ENCODE results near the gene EPHB2. TPM values are rescaled to one million over a fixed set of nuclear protein-coding genes. Genes with fewer than 3 reads are reported as not detected.
A peak's percentile ranks its signal among the peaks of the same experiment; 100 is the strongest.
"Not testable (repeated sequence)": the region's sequence is repeated elsewhere in the genome, so short reads cannot be mapped to it uniquely, and the experiment has no call there.

The EPHB2 gene
- polyA plus RNA-seq, 4 donors = 1.1 to 52.5 (median 15.8) TPM

- H3K4me1 ChIP-seq (ENCODE audit: control insufficient read depth in 3 of 3, insufficient read depth in 2 of 3, low read depth in 1 of 3, low read length in 2 of 3) = peaks cover 2 to 45% (median 4%) of the 10 kb centered on the region in 3 donors
- no peaks in the 10 kb centered on the region for H3K9me3 ChIP-seq (ENCODE audit: control insufficient read depth in 2 of 2, insufficient read depth in 1 of 2, low read depth in 1 of 2, low read length in 1 of 2)
- H3K4me3 ChIP-seq (ENCODE audit: low read depth in 1 of 3, low read length in 3 of 3) = no peak overlapping the region
- 69 to 72% (median 69%) methylated on average over 6 of the region's 6 CpGs for WGBS, 3 donors
- DNase-seq = no peak
- no peak overlapping the region for H3K27ac ChIP-seq (ENCODE audit: low read depth in 1 of 3, low read length in 2 of 3)
- FAIRE-seq = no peak
- H3K27me3 ChIP-seq (ENCODE audit: control insufficient read depth in 3 of 3, insufficient read depth in 3 of 3, low read length in 3 of 3) = no peaks in the 10 kb centered on the region
- H3K36me3 ChIP-seq (ENCODE audit: control insufficient read depth in 3 of 3, insufficient read depth in 2 of 3, low read depth in 1 of 3, low read length in 3 of 3) = peaks cover 0 to 51% (median 0%) of the 10 kb centered on the region in 3 donors
Observed at GRCh38 chr1:22830041-22830566, 119.5 kb downstream of the EPHB2 start.

DNA sequence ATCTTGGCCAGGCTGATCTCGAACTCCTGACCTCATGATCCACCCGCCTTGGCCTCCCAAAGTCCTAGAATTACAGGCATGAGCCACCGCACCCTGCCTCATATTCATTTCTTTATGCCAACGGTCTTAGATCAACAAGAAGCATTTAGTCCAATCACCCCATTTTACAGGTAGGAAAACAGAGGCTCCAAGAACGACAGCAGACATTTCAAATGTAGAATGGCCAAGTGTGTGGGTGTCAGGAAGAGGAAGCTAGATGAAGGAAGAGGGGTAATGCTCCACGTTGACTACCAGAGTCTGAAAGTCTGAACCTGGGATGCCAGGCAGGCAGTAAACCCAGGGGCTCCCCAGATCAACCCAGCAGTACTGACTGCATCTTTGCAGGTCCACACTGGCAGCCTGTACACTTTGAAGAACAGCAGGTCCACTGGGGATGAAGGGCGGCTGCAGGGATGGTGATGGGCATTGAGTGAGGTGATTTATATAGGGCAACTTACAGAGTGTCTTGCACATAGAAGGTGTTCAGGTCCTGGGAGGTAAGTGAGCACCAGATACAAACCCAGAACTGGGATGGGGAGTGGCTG is 120.2 kb downstream of the EPHB2 start:
- peaks cover 0 to 49% (median 0%) of the 10 kb centered on the region in 3 donors for H3K36me3 ChIP-seq (ENCODE audit: control insufficient read depth in 3 of 3, insufficient read depth in 2 of 3, low read depth in 1 of 3, low read length in 3 of 3)
- H3K27me3 ChIP-seq (ENCODE audit: control insufficient read depth in 3 of 3, insufficient read depth in 3 of 3, low read length in 3 of 3) = no peaks in the 10 kb centered on the region
- DNase-seq (no peak), FAIRE-seq (no peak)
- no peak overlapping the region for H3K4me3 ChIP-seq (ENCODE audit: low read depth in 1 of 3, low read length in 3 of 3)
- 64 to 74% (median 65%) methylated on average over 7 of the region's 7 CpGs for WGBS, 3 donors
- H3K9me3 ChIP-seq (ENCODE audit: control insufficient read depth in 2 of 2, insufficient read depth in 1 of 2, low read depth in 1 of 2, low read length in 1 of 2) = no peaks in the 10 kb centered on the region
- H3K4me1 ChIP-seq (ENCODE audit: control insufficient read depth in 3 of 3, insufficient read depth in 2 of 3, low read depth in 1 of 3, low read length in 2 of 3) = peaks cover 2 to 42% (median 4%) of the 10 kb centered on the region in 3 donors
- H3K27ac ChIP-seq (ENCODE audit: low read depth in 1 of 3, low read length in 2 of 3) = peak overlapping the region in 1 of 3 donors; percentile 72

GRCh38 chr1:22831729-22832413 is 121.2 kb downstream of the EPHB2 start:
- no peak overlapping the region for H3K4me3 ChIP-seq (ENCODE audit: low read depth in 1 of 3, low read length in 3 of 3)
- H3K4me1 ChIP-seq (ENCODE audit: control insufficient read depth in 3 of 3, insufficient read depth in 2 of 3, low read depth in 1 of 3, low read length in 2 of 3) = peaks cover 0 to 32% (median 4%) of the 10 kb centered on the region in 3 donors
- WGBS, 3 donors = 48 to 64% (median 48%) methylated on average over 6 of the region's 6 CpGs
- DNase-seq = peak in 1 of 2 donors; percentile 92
- H3K27me3 ChIP-seq (ENCODE audit: control insufficient read depth in 3 of 3, insufficient read depth in 3 of 3, low read length in 3 of 3) = no peaks in the 10 kb centered on the region
- peaks cover 0 to 53% (median 0%) of the 10 kb centered on the region in 3 donors for H3K36me3 ChIP-seq (ENCODE audit: control insufficient read depth in 3 of 3, insufficient read depth in 2 of 3, low read depth in 1 of 3, low read length in 3 of 3)
- FAIRE-seq = no peak
- H3K9me3 ChIP-seq (ENCODE audit: control insufficient read depth in 2 of 2, insufficient read depth in 1 of 2, low read depth in 1 of 2, low read length in 1 of 2) = no peaks in the 10 kb centered on the region
- peak overlapping the region in 2 of 3 donors; percentile 38 to 72 for H3K27ac ChIP-seq (ENCODE audit: low read depth in 1 of 3, low read length in 2 of 3)

DNA sequence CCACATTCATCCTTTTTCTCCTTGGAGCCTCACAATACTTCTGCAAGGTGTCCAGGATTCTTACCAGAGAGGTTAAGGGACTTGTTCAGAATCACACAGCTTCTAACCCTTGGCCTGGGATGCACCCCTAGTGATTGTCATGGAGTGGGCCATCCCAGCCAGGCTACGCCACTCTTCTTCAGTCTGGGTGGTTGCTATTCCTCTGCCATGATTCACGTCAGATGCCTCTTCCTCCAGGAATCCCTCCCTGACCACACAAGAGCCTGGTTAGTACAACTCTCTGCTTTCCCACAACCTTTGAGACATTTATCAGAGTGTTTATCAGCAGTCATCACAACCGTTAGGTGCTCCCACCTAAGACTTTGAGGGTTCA is 121.8 kb downstream of the EPHB2 start:
- WGBS, 3 donors = 47 to 75% (median 62%) methylated on average over 3 of the region's 3 CpGs
- Histone ChIP-seq H3K36me3 (ENCODE audit: control insufficient read depth in 3 of 3, insufficient read depth in 2 of 3, low read depth in 1 of 3, low read length in 3 of 3) (peaks cover 0 to 52% (median 0%) of the 10 kb centered on the region in 3 donors), H3K27ac (ENCODE audit: low read depth in 1 of 3, low read length in 2 of 3) (peak overlapping the region in 1 of 3 donors; percentile 52), H3K9me3 (ENCODE audit: control insufficient read depth in 2 of 2, insufficient read depth in 1 of 2, low read depth in 1 of 2, low read length in 1 of 2) (no peaks in the 10 kb centered on the region), H3K27me3 (ENCODE audit: control insufficient read depth in 3 of 3, insufficient read depth in 3 of 3, low read length in 3 of 3) (no peaks in the 10 kb centered on the region), H3K4me1 (ENCODE audit: control insufficient read depth in 3 of 3, insufficient read depth in 2 of 3, low read depth in 1 of 3, low read length in 2 of 3) (peaks cover 0 to 26% (median 4%) of the 10 kb centered on the region in 3 donors), H3K4me3 (ENCODE audit: low read depth in 1 of 3, low read length in 3 of 3) (no peak overlapping the region)
- FAIRE-seq (no peak), DNase-seq (no peak)

DNA sequence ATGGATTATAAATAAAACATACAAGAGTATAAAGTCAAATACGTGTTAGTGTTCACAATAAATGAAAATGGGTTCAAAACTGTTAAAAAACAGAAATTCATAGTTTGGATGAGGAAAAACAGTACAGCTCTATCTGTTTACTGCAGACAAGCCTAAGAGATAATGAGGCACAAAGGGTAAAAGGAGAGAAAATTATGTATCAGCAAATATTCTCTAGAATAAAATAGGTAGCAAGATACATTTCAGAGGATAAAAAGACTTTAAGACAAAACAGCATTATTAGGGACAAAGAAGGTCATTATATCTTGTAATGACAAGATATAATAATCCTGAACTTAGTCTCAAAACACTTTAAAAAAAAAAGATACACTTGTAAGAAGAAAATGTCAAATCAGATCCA is 123.1 kb downstream of the EPHB2 start:
- no peaks in the 10 kb centered on the region for H3K27me3 ChIP-seq (ENCODE audit: control insufficient read depth in 3 of 3, insufficient read depth in 3 of 3, low read length in 3 of 3)
- peaks cover 0 to 50% (median 0%) of the 10 kb centered on the region in 3 donors for H3K36me3 ChIP-seq (ENCODE audit: control insufficient read depth in 3 of 3, insufficient read depth in 2 of 3, low read depth in 1 of 3, low read length in 3 of 3)
- WGBS, 3 donors = 85 to 88% (median 87%) methylated on average over 1 of the region's 1 CpG
- DNase-seq (no peak), FAIRE-seq (no peak)
- no peak overlapping the region for H3K27ac ChIP-seq (ENCODE audit: low read depth in 1 of 3, low read length in 2 of 3)
- peaks cover 0 to 13% (median 4%) of the 10 kb centered on the region in 3 donors for H3K4me1 ChIP-seq (ENCODE audit: control insufficient read depth in 3 of 3, insufficient read depth in 2 of 3, low read depth in 1 of 3, low read length in 2 of 3)
- H3K4me3 ChIP-seq (ENCODE audit: low read depth in 1 of 3, low read length in 3 of 3) = no peak overlapping the region
- H3K9me3 ChIP-seq (ENCODE audit: control insufficient read depth in 2 of 2, insufficient read depth in 1 of 2, low read depth in 1 of 2, low read length in 1 of 2) = no peaks in the 10 kb centered on the region

- H3K9me3 ChIP-seq (ENCODE audit: control insufficient read depth in 2 of 2, insufficient read depth in 1 of 2, low read depth in 1 of 2, low read length in 1 of 2); H3K27ac ChIP-seq (ENCODE audit: low read depth in 1 of 3, low read length in 2 of 3); H3K4me3 ChIP-seq (ENCODE audit: low read depth in 1 of 3, low read length in 3 of 3); H3K4me1 ChIP-seq (ENCODE audit: control insufficient read depth in 3 of 3, insufficient read depth in 2 of 3, low read depth in 1 of 3, low read length in 2 of 3); H3K27me3 ChIP-seq (ENCODE audit: control insufficient read depth in 3 of 3, insufficient read depth in 3 of 3, low read length in 3 of 3); DNase-seq; FAIRE-seq: not testable (repeated sequence)
- WGBS, 3 donors = 49 to 60% (median 59%) methylated on average over 2 of the region's 2 CpGs
- peaks cover 0 to 50% (median 0%) of the 10 kb centered on the region in 3 donors for H3K36me3 ChIP-seq (ENCODE audit: control insufficient read depth in 3 of 3, insufficient read depth in 2 of 3, low read depth in 1 of 3, low read length in 3 of 3)
Observed at GRCh38 chr1:22834420-22834819, 123.8 kb downstream of the EPHB2 start.

DNA sequence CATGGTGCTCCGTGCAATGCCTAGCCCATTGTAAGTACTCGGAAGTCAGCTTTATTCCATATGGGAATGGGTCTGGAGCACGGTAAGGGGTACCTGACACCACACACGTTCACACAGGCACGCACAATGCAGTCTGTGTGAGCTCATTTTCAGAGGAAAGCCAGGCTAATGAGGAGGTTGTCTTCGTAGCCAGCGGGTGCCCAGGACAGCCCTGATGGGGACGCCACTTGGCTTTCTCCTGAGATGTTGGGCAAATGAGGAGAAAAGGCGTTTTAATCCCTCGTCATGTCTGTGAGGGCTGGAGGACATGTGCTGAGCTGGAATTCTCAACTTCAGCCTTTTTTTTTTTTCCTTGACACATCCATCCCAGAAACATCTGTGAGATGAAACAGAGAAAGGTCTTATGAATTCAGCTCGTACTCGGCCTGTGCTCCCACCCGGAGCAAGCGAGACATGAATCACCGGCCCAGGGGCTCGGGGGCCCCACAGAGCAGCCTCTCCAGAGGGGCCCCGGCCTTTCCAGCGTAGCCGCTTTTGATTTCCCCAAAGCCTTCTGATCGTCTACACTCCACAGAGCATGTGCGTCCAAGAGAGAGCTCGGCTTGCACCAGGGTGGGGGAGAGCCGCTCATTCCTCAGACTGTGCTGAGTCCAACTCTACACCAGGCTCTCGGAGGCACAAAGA is 125.1 kb downstream of the EPHB2 start:
- H3K27me3 ChIP-seq (ENCODE audit: control insufficient read depth in 3 of 3, insufficient read depth in 3 of 3, low read length in 3 of 3) = no peaks in the 10 kb centered on the region
- H3K9me3 ChIP-seq (ENCODE audit: control insufficient read depth in 2 of 2, insufficient read depth in 1 of 2, low read depth in 1 of 2, low read length in 1 of 2) = no peaks in the 10 kb centered on the region
- DNase-seq (no peak), FAIRE-seq (no peak)
- H3K4me3 ChIP-seq (ENCODE audit: low read depth in 1 of 3, low read length in 3 of 3) = no peak overlapping the region
- peaks cover 0 to 4% (median 3%) of the 10 kb centered on the region in 3 donors for H3K4me1 ChIP-seq (ENCODE audit: control insufficient read depth in 3 of 3, insufficient read depth in 2 of 3, low read depth in 1 of 3, low read length in 2 of 3)
- no peak overlapping the region for H3K27ac ChIP-seq (ENCODE audit: low read depth in 1 of 3, low read length in 2 of 3)
- H3K36me3 ChIP-seq (ENCODE audit: control insufficient read depth in 3 of 3, insufficient read depth in 2 of 3, low read depth in 1 of 3, low read length in 3 of 3) = peaks cover 0 to 47% (median 0%) of the 10 kb centered on the region in 3 donors
- WGBS, 3 donors = 88 to 92% (median 90%) methylated on average over 24 of the region's 24 CpGs

- Histone ChIP-seq H3K36me3 (ENCODE audit: control insufficient read depth in 3 of 3, insufficient read depth in 2 of 3, low read depth in 1 of 3, low read length in 3 of 3) (peaks cover 0 to 42% (median 0%) of the 10 kb centered on the region in 3 donors), H3K9me3 (ENCODE audit: control insufficient read depth in 2 of 2, insufficient read depth in 1 of 2, low read depth in 1 of 2, low read length in 1 of 2) (no peaks in the 10 kb centered on the region), H3K27me3 (ENCODE audit: control insufficient read depth in 3 of 3, insufficient read depth in 3 of 3, low read length in 3 of 3) (no peaks in the 10 kb centered on the region), H3K27ac (ENCODE audit: low read depth in 1 of 3, low read length in 2 of 3) (no peak overlapping the region), H3K4me1 (ENCODE audit: control insufficient read depth in 3 of 3, insufficient read depth in 2 of 3, low read depth in 1 of 3, low read length in 2 of 3) (peaks cover 0 to 4% (median under 1%) of the 10 kb centered on the region in 3 donors), H3K4me3 (ENCODE audit: low read depth in 1 of 3, low read length in 3 of 3) (no peak overlapping the region)
- WGBS, 3 donors = 70 to 77% (median 77%) methylated on average over 5 of the region's 5 CpGs
- FAIRE-seq = no peak
- no peak for DNase-seq
Observed at GRCh38 chr1:22836850-22837249, 126.2 kb downstream of the EPHB2 start.
